ENCODE results near the gene TIPRL. TPM values are rescaled to one million over a fixed set of nuclear protein-coding genes. Genes with fewer than 3 reads are reported as not detected.

Gene TIPRL
- 40.6 and 49.7 TPM in 2 replicates for total RNA-seq

GRCh38 chr1:168178638-168179437, at the start of gene TIPRL:
Gene TIPRL (plus strand): TSS chr1:168178962. CDS start chr1:168179078, 116 bp downstream.

GRCh38 chr1:168136709-168137514, 41.9 kb upstream of the TIPRL start, which contains the start of gene GPR161:
Gene GPR161 (minus strand): TSS chr1:168136930. CDS start chr1:168104850, 32,080 bp downstream.

GRCh38 chr1:168225476-168226190, 46.9 kb downstream of the TIPRL start, which contains the start of gene SFT2D2:
Gene SFT2D2 (plus strand): TSS chr1:168226004. CDS start chr1:168226080, 76 bp downstream.

Other genes with a start within 250 kb of the TIPRL start
- gene DCAF6, start 242.3 kb upstream of the TIPRL start, total RNA-seq = 50.6 and 61.7 TPM in 2 replicates
- 29.7 and 36.6 TPM in 2 replicates for gene MPC2, start 241.9 kb upstream of the TIPRL start, total RNA-seq
- gene GPR161, start 42.0 kb upstream of the TIPRL start, total RNA-seq = 11.4 and 13.2 TPM in 2 replicates
- gene SFT2D2, start 47.0 kb downstream of the TIPRL start, total RNA-seq = 51.1 and 52.1 TPM in 2 replicates
- 0.53 and 0.75 TPM in 2 replicates for gene TBX19, start 101.9 kb downstream of the TIPRL start, total RNA-seq

Data from aortic smooth muscle cell (primary cell).